HEK293 (cell line): Measurements from ENCODE around the gene SRRM2.

ENCODE experiments used
- BCL6B ChIP-seq: fragments of 450-650 bp; formaldehyde crosslinking; IDR thresholded peaks from 2 replicates; pipeline ENCODE4 v1.5.1; 2017; ENCODE audit warnings: missing biosample characterization, missing genetic modification characterization
- GLIS2 ChIP-seq: fragments of 450-650 bp; formaldehyde crosslinking; IDR thresholded peaks from 2 replicates; pipeline ENCODE4 v1.5.1; 2016; ENCODE audit warnings: missing biosample characterization, missing genetic modification characterization
- HIC1 ChIP-seq: fragments of 450-650 bp; formaldehyde crosslinking; IDR thresholded peaks from 2 replicates; pipeline ENCODE4 v1.5.1; 2016; ENCODE audit warnings: missing biosample characterization, missing genetic modification characterization
- HOXA7 ChIP-seq: sonication (generic); formaldehyde crosslinking; IDR thresholded peaks from 2 replicates; pipeline ENCODE4 v1.8.1; 2022; ENCODE audit warnings: missing genetic modification reagents, borderline replicate concordance
- KLF16 ChIP-seq: fragments of 450-650 bp; formaldehyde crosslinking; IDR thresholded peaks from 2 replicates; pipeline ENCODE4 v1.5.1; 2017; ENCODE audit warnings: missing biosample characterization, missing genetic modification characterization
- PRDM6 ChIP-seq: fragments of 450-650 bp; formaldehyde crosslinking; IDR thresholded peaks from 2 replicates; pipeline ENCODE4 v1.5.1; 2017; ENCODE audit warnings: missing biosample characterization, missing genetic modification characterization
- REST ChIP-seq: fragments of 450-650 bp; formaldehyde crosslinking; IDR thresholded peaks from 2 replicates; pipeline ENCODE4 v1.5.1; 2016; ENCODE audit warnings: missing biosample characterization, missing genetic modification characterization
- SCRT1 ChIP-seq: fragments of 450-650 bp; formaldehyde crosslinking; IDR thresholded peaks from 2 replicates; pipeline ENCODE4 v1.5.1; 2016; ENCODE audit warnings: missing biosample characterization, missing genetic modification characterization, borderline replicate concordance
- TRIM28 ChIP-seq: IDR thresholded peaks from 2 replicates; pipeline ENCODE4 v1.6.1; 2011; ENCODE audit warnings: low read length, control low read depth, borderline replicate concordance
- ZBTB1 ChIP-seq: fragments of 450-650 bp; formaldehyde crosslinking; IDR thresholded peaks from 2 replicates; pipeline ENCODE4 v1.5.1; 2016; ENCODE audit warnings: missing biosample characterization, missing genetic modification characterization
- ZBTB10 ChIP-seq: fragments of 450-650 bp; formaldehyde crosslinking; IDR thresholded peaks from 2 replicates; pipeline ENCODE4 v1.5.1; 2016; ENCODE audit warnings: missing biosample characterization, missing genetic modification characterization
- ZBTB21 ChIP-seq: fragments of 450-650 bp; formaldehyde crosslinking; IDR thresholded peaks from 2 replicates; pipeline ENCODE4 v1.5.1; 2017; ENCODE audit warnings: missing biosample characterization, missing genetic modification characterization
- ZBTB6 ChIP-seq: fragments of 450-650 bp; formaldehyde crosslinking; IDR thresholded peaks from 2 replicates; pipeline ENCODE4 v1.5.1; 2017; ENCODE audit warnings: missing biosample characterization, missing genetic modification characterization
- ZFP37 ChIP-seq: fragments of 450-650 bp; formaldehyde crosslinking; IDR thresholded peaks from 2 replicates; pipeline ENCODE4 v1.5.1; 2016; ENCODE audit warnings: missing biosample characterization, missing genetic modification characterization
- ZNF155 ChIP-seq: fragments of 450-650 bp; formaldehyde crosslinking; IDR thresholded peaks from 2 replicates; pipeline ENCODE4 v1.5.1; 2016; ENCODE audit warnings: missing biosample characterization, missing genetic modification characterization
- ZNF221 ChIP-seq: fragments of 450-650 bp; formaldehyde crosslinking; IDR thresholded peaks from 2 replicates; pipeline ENCODE4 v1.5.1; 2017; ENCODE audit warnings: missing biosample characterization, missing genetic modification characterization, borderline replicate concordance
- ZNF23 ChIP-seq: fragments of 450-650 bp; formaldehyde crosslinking; IDR thresholded peaks from 2 replicates; pipeline ENCODE4 v1.5.1; 2016; ENCODE audit warnings: missing biosample characterization, missing genetic modification characterization, borderline replicate concordance
- ZNF266 ChIP-seq: fragments of 450-650 bp; formaldehyde crosslinking; IDR thresholded peaks from 2 replicates; pipeline ENCODE4 v1.5.1; 2016; ENCODE audit warnings: missing biosample characterization, missing genetic modification characterization, low read depth
- ZNF354C ChIP-seq: fragments of 450-650 bp; formaldehyde crosslinking; IDR thresholded peaks from 2 replicates; pipeline ENCODE4 v1.5.1; 2016; ENCODE audit warnings: missing biosample characterization, missing genetic modification characterization, low read depth, borderline replicate concordance
- ZNF362 ChIP-seq: fragments of 450-650 bp; formaldehyde crosslinking; IDR thresholded peaks from 2 replicates; pipeline ENCODE4 v1.5.1; 2016; ENCODE audit warnings: missing biosample characterization, missing genetic modification characterization
- ZNF510 ChIP-seq: fragments of 450-650 bp; formaldehyde crosslinking; IDR thresholded peaks from 2 replicates; pipeline ENCODE4 v1.5.1; 2018; ENCODE audit warnings: mild to moderate bottlenecking, missing genetic modification characterization, missing biosample characterization; ENCODE audit not compliant: insufficient replicate concordance
- ZNF600 ChIP-seq: fragments of 450-650 bp; formaldehyde crosslinking; IDR thresholded peaks from 2 replicates; pipeline ENCODE4 v1.5.1; 2016; ENCODE audit warnings: missing biosample characterization, missing genetic modification characterization
- ZNF645 ChIP-seq: fragments of 450-650 bp; formaldehyde crosslinking; IDR thresholded peaks from 2 replicates; pipeline ENCODE4; 2016; ENCODE audit warnings: missing biosample characterization, missing genetic modification characterization

Gene SRRM2

GRCh38 chr16:2770057-2770951 lies 17.9 kb downstream of the SRRM2 start (continued):
- no peak for TF ChIP-seq ZBTB10
- no peak for TF ChIP-seq ZNF362 (tag by site-specific recombination)
- no peak for TF ChIP-seq TRIM28
- peak; percentile 80; the same call in 1 of the 2 replicates for TF ChIP-seq HIC1
- TF ChIP-seq ZBTB21 (tag by site-specific recombination) = no peak
- 0 out of 2 replicates have a peak, but pooled peaks have one; percentile 4 for TF ChIP-seq ZNF600 (tag by site-specific recombination)
- TF ChIP-seq SCRT1 (tag by site-specific recombination) = no peak
- no peak for TF ChIP-seq ZNF23 (tag by site-specific recombination)
- no peak for TF ChIP-seq KLF16 (tag by site-specific recombination)
- TF ChIP-seq HOXA7 (CRISPR knock-in tag) = no peak
- no peak for TF ChIP-seq ZNF354C (tag by site-specific recombination)
- no peak for TF ChIP-seq ZNF266 (tag by site-specific recombination)
- no peak for TF ChIP-seq ZNF645 (tag by site-specific recombination)
- 0 out of 2 replicates have a peak, but pooled peaks have one; percentile 10 for TF ChIP-seq ZBTB6 (tag by site-specific recombination)
- TF ChIP-seq BCL6B (tag by site-specific recombination) = no peak
- TF ChIP-seq ZFP37 (tag by site-specific recombination) = no peak
- TF ChIP-seq ZNF221 (tag by site-specific recombination) = no peak
- peak; percentile 29; the same call in 1 of the 2 replicates for TF ChIP-seq GLIS2 (tag by site-specific recombination)
- TF ChIP-seq ZBTB1 (tag by site-specific recombination) = no peak
- TF ChIP-seq ZNF155 (tag by site-specific recombination) = no peak
- no peak for TF ChIP-seq ZNF510 (tag by site-specific recombination)
- TF ChIP-seq PRDM6 (tag by site-specific recombination) = no peak
- no peak for TF ChIP-seq REST (tag by site-specific recombination)
